ENCODE data around the gene TBC1D1.

TBC1D1 gene

GRCh38 chr4:37890801-37891259 is at the start of gene TBC1D1:
Gene TBC1D1 (plus strand): TSS chr4:37891084. CDS start chr4:37902096, 11,012 bp downstream.
- DNase-seq (ENCODE audit: low spot score): no peak

- DNase-seq (ENCODE audit: low spot score): no peak
These were observed 46.7 kb upstream of the TBC1D1 start for GRCh38 chr4:37844204-37844603.

GRCh38 chr4:37845201-37845600 is 45.7 kb upstream of the TBC1D1 start:
- no peak for DNase-seq (ENCODE audit: low spot score)

GRCh38 chr4:37847311-37847884 is 43.5 kb upstream of the TBC1D1 start:
- no peak for DNase-seq (ENCODE audit: low spot score)

GRCh38 chr4:37852376-37852775 is 38.5 kb upstream of the TBC1D1 start:
- DNase-seq (ENCODE audit: low spot score): no peak

- DNase-seq (ENCODE audit: low spot score): no peak
These were observed 32.8 kb upstream of the TBC1D1 start for GRCh38 chr4:37858112-37858511.

GRCh38 chr4:37858872-37859271 is 32.0 kb upstream of the TBC1D1 start:
- no peak for DNase-seq (ENCODE audit: low spot score)

GRCh38 chr4:37860266-37860665 is 30.6 kb upstream of the TBC1D1 start:
- DNase-seq (ENCODE audit: low spot score): no peak

- DNase-seq (ENCODE audit: low spot score): no peak
These were observed 27.9 kb upstream of the TBC1D1 start for GRCh38 chr4:37862961-37863360.

- DNase-seq (ENCODE audit: low spot score): no peak
These were observed 26.1 kb upstream of the TBC1D1 start for GRCh38 chr4:37864786-37865185.

GRCh38 chr4:37865450-37865849 is 25.4 kb upstream of the TBC1D1 start:
- DNase-seq (ENCODE audit: low spot score): no peak

GRCh38 chr4:37867102-37867501 is 23.8 kb upstream of the TBC1D1 start:
- no peak for DNase-seq (ENCODE audit: low spot score)

- no peak for DNase-seq (ENCODE audit: low spot score)
These were observed 22.6 kb upstream of the TBC1D1 start for GRCh38 chr4:37868238-37868637.

- no peak for DNase-seq (ENCODE audit: low spot score)
These were observed 18.4 kb upstream of the TBC1D1 start for GRCh38 chr4:37872310-37872988.

- no peak for DNase-seq (ENCODE audit: low spot score)
These were observed 17.5 kb upstream of the TBC1D1 start for GRCh38 chr4:37873386-37873785.

GRCh38 chr4:37876156-37876555 is 14.7 kb upstream of the TBC1D1 start:
- DNase-seq (ENCODE audit: low spot score): no peak

- DNase-seq (ENCODE audit: low spot score): no peak
These were observed 11.5 kb upstream of the TBC1D1 start for GRCh38 chr4:37879365-37879764.

GRCh38 chr4:37881811-37882210 is 9.1 kb upstream of the TBC1D1 start:
- DNase-seq (ENCODE audit: low spot score): no peak

- no peak for DNase-seq (ENCODE audit: low spot score)
These were observed 8.1 kb upstream of the TBC1D1 start for GRCh38 chr4:37882665-37883296.

GRCh38 chr4:37884855-37885487 is 5.9 kb upstream of the TBC1D1 start:
- DNase-seq (ENCODE audit: low spot score): no peak

- no peak for DNase-seq (ENCODE audit: low spot score)
These were observed 5.4 kb upstream of the TBC1D1 start for GRCh38 chr4:37885496-37885895.

GRCh38 chr4:37889849-37890800 is 759 bp upstream of the TBC1D1 start:
- no peak for DNase-seq (ENCODE audit: low spot score)
